H1 (cell line): ENCODE measurements around the gene LMTK3. TPM values are rescaled to one million over a fixed set of nuclear protein-coding genes. Genes with fewer than 3 reads are reported as not detected.

ENCODE experiments used
- CTCF ChIA-PET: fragments of 300-600 bp; sonication (Branson Sonifier 250); formaldehyde crosslinking; loops from one replicate; lab custom pipeline; 2021; ENCODE audit not compliant: partially characterized antibody; lab: Charles Lee
- POLR2A ChIA-PET: fragments of 300-600 bp; sonication (Branson Sonifier 250); formaldehyde crosslinking; loops from one replicate; lab custom pipeline; 2021; ENCODE audit warnings: inconsistent platforms; ENCODE audit not compliant: partially characterized antibody; lab: Charles Lee
- DNase-seq, 2 experiments: peaks; one replicate each; pipeline versions ENCODE4 v3.0.0 to v3.0.0-alpha.2; 2010 to 2022; ENCODE audit warnings: low spot score in 2 of 2, low read depth in 1 of 2, mixed read lengths in 1 of 2
- FAIRE-seq: peaks from 2 replicates; lab custom pipeline; 2011; peaks lifted over from hg19 to GRCh38; lab: Jason Lieb, UNC
- H2AFZ ChIP-seq: 2 replicates; pipeline ENCODE4 v1.8.1; 2012; ENCODE audit warnings: low read length, inconsistent platforms
- H2AK5ac ChIP-seq: 2 replicates; pipeline ENCODE4 v1.6.1; 2013; ENCODE audit warnings: low read depth, low read length
- H2BK120ac ChIP-seq: replicated peaks from 2 replicates; pipeline ENCODE3; 2013; ENCODE audit warnings: low read depth, low read length, inconsistent platforms
- H2BK12ac ChIP-seq: 2 replicates; pipeline ENCODE4 v1.6.1; 2013; ENCODE audit warnings: low read depth, low read length
- H2BK15ac ChIP-seq: 2 replicates; pipeline ENCODE4 v1.6.1; 2013; ENCODE audit warnings: low read length
- H2BK20ac ChIP-seq: 2 replicates; pipeline ENCODE4 v1.6.1; 2013; ENCODE audit warnings: low read length
- H2BK5ac ChIP-seq: 2 replicates; pipeline ENCODE4 v1.6.1; 2013; ENCODE audit warnings: low read depth, low read length
- H3K14ac ChIP-seq: 2 replicates; pipeline ENCODE4 v1.6.1; 2013; ENCODE audit warnings: inconsistent platforms; ENCODE audit not compliant: insufficient read length
- H3K18ac ChIP-seq: 2 replicates; pipeline ENCODE4 v1.6.1; 2013; ENCODE audit warnings: low read length; ENCODE audit errors: extremely low read depth
- H3K23ac ChIP-seq: 2 replicates; pipeline ENCODE4 v1.6.1; 2013; ENCODE audit warnings: inconsistent platforms; ENCODE audit not compliant: insufficient read length
- H3K23me2 ChIP-seq: 2 replicates; pipeline ENCODE4 v1.6.1; 2013; ENCODE audit warnings: low read depth, low read length
- H3K27ac ChIP-seq: 2 replicates; pipeline ENCODE4 v1.6.1; 2011; ENCODE audit warnings: low read depth, low read length, inconsistent platforms
- H3K27me3 ChIP-seq, 4 experiments: replicated peaks in 1 of 4; 1 replicate in 1 of 4; 2 replicates in 3 of 4; pipeline versions ENCODE4 v1.6.1 to v1.8.1; 2011 to 2013; ENCODE audit warnings: low read length in 3 of 4, mild to moderate bottlenecking in 3 of 4, inconsistent platforms in 2 of 4, mixed read lengths in 2 of 4, moderate library complexity in 1 of 4; ENCODE audit not compliant: control insufficient read depth in 3 of 4, insufficient read depth in 3 of 4; ENCODE audit errors: extremely low read depth in 1 of 4
- H3K36me3 ChIP-seq, 4 experiments: 2 replicates each; pipeline versions ENCODE4 v1.6.1 to v1.8.1; 2011 to 2013; ENCODE audit warnings: mild to moderate bottlenecking in 4 of 4, low read length in 3 of 4, moderate library complexity in 2 of 4, control low read depth in 1 of 4, inconsistent platforms in 1 of 4; ENCODE audit not compliant: insufficient read depth in 4 of 4, control insufficient read depth in 2 of 4
- H3K4ac ChIP-seq: replicated peaks from 2 replicates; pipeline ENCODE3; 2013; ENCODE audit warnings: low read length, low read depth, mixed read lengths, inconsistent platforms; ENCODE audit not compliant: insufficient read length
- H3K4me1 ChIP-seq, 4 experiments: replicated peaks in 1 of 4; 1 replicate in 1 of 4; 2 replicates in 3 of 4; pipeline versions ENCODE4 v1.6.1 to v1.8.1; 2011 to 2013; ENCODE audit warnings: low read length in 3 of 4, inconsistent platforms in 2 of 4, mixed read lengths in 1 of 4; ENCODE audit not compliant: insufficient read depth in 4 of 4, control insufficient read depth in 3 of 4
- H3K4me2 ChIP-seq, 2 experiments: 2 replicates each; pipeline versions ENCODE4 v1.6.1 to v1.8.1; 2011 to 2013; ENCODE audit warnings: low read depth in 2 of 2, low read length in 2 of 2, control low read depth in 1 of 2, inconsistent platforms in 1 of 2, mild to moderate bottlenecking in 1 of 2; ENCODE audit not compliant: insufficient read depth in 1 of 2
- H3K4me3 ChIP-seq, 4 experiments: fragments of 200-600, 300-600 bp in 1 of 4; sonication (generic), shearing (Covaris generic), sonication (Bioruptor Twin) in 1 of 4; 2 replicates each; pipeline versions ENCODE4 v1.5.1 to v1.8.1; 2011 to 2016; ENCODE audit warnings: low read length in 4 of 4, low read depth in 3 of 4, control low read depth in 2 of 4, inconsistent platforms in 2 of 4, mild to moderate bottlenecking in 2 of 4, mixed read lengths in 1 of 4, moderate library complexity in 1 of 4; ENCODE audit not compliant: insufficient read depth in 2 of 4; ENCODE audit errors: extremely low read depth in 1 of 4
- H3K56ac ChIP-seq: replicated peaks from 2 replicates; pipeline ENCODE3; 2013; ENCODE audit warnings: low read depth, mild to moderate bottlenecking, mixed read lengths, low read length, inconsistent platforms; ENCODE audit not compliant: insufficient read length
- H3K79me1 ChIP-seq: 2 replicates; pipeline ENCODE4 v1.6.1; 2013; ENCODE audit warnings: low read depth, low read length, control low read depth
- H3K79me2 ChIP-seq, 2 experiments: 2 replicates each; pipeline versions ENCODE4 v1.6.1 to v1.8.1; 2012 to 2013; ENCODE audit warnings: low read length in 2 of 2, mild to moderate bottlenecking in 2 of 2, inconsistent platforms in 1 of 2; ENCODE audit not compliant: insufficient read depth in 2 of 2, control insufficient read depth in 1 of 2
- H3K9ac ChIP-seq, 4 experiments: replicated peaks in 1 of 4; 1 replicate in 1 of 4; 2 replicates in 3 of 4; pipeline versions ENCODE4 v1.6.1 to v1.8.1; 2011 to 2013; ENCODE audit warnings: low read depth in 3 of 4, low read length in 3 of 4, control low read depth in 2 of 4, mild to moderate bottlenecking in 2 of 4, moderate library complexity in 2 of 4, inconsistent platforms in 1 of 4; ENCODE audit errors: extremely low read depth in 1 of 4
- H3K9me3 ChIP-seq, 2 experiments: 2 replicates each; pipeline versions ENCODE4 v1.6.1 to v1.8.1; 2012 to 2013; ENCODE audit warnings: mild to moderate bottlenecking in 2 of 2, moderate library complexity in 2 of 2, control low read depth in 1 of 2, inconsistent platforms in 1 of 2, low read depth in 1 of 2, low read length in 1 of 2, mixed read lengths in 1 of 2; ENCODE audit not compliant: insufficient read depth in 2 of 2
- H4K20me1 ChIP-seq, 2 experiments: replicated peaks in 1 of 2; 2 replicates each; pipeline versions ENCODE3 to v1.8.1; 2011 to 2013; ENCODE audit warnings: inconsistent platforms in 2 of 2, low read length in 2 of 2, mild to moderate bottlenecking in 1 of 2; ENCODE audit not compliant: insufficient read depth in 2 of 2, control insufficient read depth in 1 of 2
- H4K5ac ChIP-seq: 2 replicates; pipeline ENCODE4 v1.6.1; 2013; ENCODE audit warnings: low read length, low read depth, mixed read lengths, inconsistent platforms; ENCODE audit not compliant: insufficient read length
- H4K8ac ChIP-seq: 2 replicates; pipeline ENCODE4 v1.8.0; 2013; ENCODE audit warnings: mild to moderate bottlenecking, moderate library complexity, low read length, inconsistent platforms; ENCODE audit not compliant: insufficient read depth; ENCODE audit errors: extremely low read depth
- H4K91ac ChIP-seq: replicated peaks from 2 replicates; pipeline ENCODE3; 2013; ENCODE audit warnings: low read length, mixed read lengths, inconsistent platforms; ENCODE audit not compliant: insufficient read length
- POLR2AphosphoS5 ChIP-seq: IDR thresholded peaks from 2 replicates; pipeline ENCODE4 v1.6.1; 2011; ENCODE audit warnings: low read depth, low read length
- SIX5 ChIP-seq: IDR thresholded peaks from 2 replicates; pipeline ENCODE4 v1.6.1; 2011; ENCODE audit warnings: mild to moderate bottlenecking, low read depth, low read length
- WGBS, 2 experiments: shearing (Covaris generic) in 1 of 2; methylation state at CpG; one replicate each; pipeline versions ENCODE4 v1.1.6 to v1.1.7; 2013 to 2015; ENCODE audit warnings: low lambda C conversion rate in 2 of 2, mixed read lengths in 2 of 2, inconsistent platforms in 1 of 2, low coverage in 1 of 2, missing lambda C conversion rate in 1 of 2; ENCODE audit not compliant: insufficient replicate concordance in 2 of 2, insufficient coverage in 1 of 2, insufficient read length in 1 of 2; ENCODE audit errors: extremely low coverage in 1 of 2, missing lambda C conversion rate in 1 of 2; 5-methylcytosine and 5-hydroxymethylcytosine counted together
- polyA plus RNA-seq, 7 experiments: library from polyadenylated mRNA; depleted of rRNA in 3 of 7; stranded (reverse) in 5 of 7; unstranded in 2 of 7; fragments of >200 nt in 5 of 7; fragments of 200-250 nt in 2 of 7; gene quantifications; 1 replicate in 5 of 7; 2 replicates in 1 of 7; 4 replicates in 1 of 7; pipeline versions ENCODE4 v1.2.1 to v1.2.3, GENCODE V29; 2011 to 2013; ENCODE audit warnings: missing spikeins in 2 of 7, mixed read lengths in 2 of 7
- total RNA-seq: library from RNA; stranded (reverse); fragmentation: NEBNext Ultra II Directional; extraction: Animal tissue kit (Norgen Biotek cat#: 25700); gene quantifications from 2 replicates; pipeline ENCODE4 v1.2.1, GENCODE V29; 2021

Gene LMTK3
- total and polyA plus RNA-seq, 2 of the 8 experiments (the other 6 are each of a cell fraction or from before 2014, with no cell fraction given): 2.7 to 12.4 TPM

DNA sequence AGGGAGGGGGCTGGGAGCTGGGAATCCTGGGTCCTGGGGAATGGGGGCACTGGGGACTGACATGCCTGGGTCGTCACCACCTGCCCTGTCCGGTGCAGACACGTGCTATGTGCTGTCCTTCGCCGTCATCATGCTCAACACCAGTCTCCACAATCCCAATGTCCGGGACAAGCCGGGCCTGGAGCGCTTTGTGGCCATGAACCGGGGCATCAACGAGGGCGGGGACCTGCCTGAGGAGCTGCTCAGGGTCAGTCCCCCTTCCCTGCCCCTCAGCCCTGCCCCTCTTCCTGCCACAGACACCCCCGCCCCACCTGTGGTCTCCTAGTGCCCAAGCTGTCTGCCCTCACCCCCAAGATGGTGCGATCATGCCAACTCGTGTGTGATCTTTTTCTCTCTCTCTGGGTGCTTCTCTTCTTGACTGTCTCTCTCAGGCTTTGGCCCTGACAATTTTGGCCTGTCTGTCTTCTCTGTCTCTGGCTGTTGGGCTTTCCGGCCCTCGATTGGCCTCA lies 37.5 kb downstream of the LMTK3 start:
- H3K4ac ChIP-seq: no peak overlapping the region
- no peak overlapping the region for H2BK120ac ChIP-seq
- no peak overlapping the region for H3K9ac ChIP-seq
- DNase-seq (no peak), FAIRE-seq (no peak)
- no peak overlapping the region for H2BK20ac ChIP-seq
- H4K20me1 ChIP-seq: peaks cover 17 to 22% of the 10 kb centered on the region in 2 experiments
- no peak overlapping the region for H2BK12ac ChIP-seq
- H2AFZ ChIP-seq: no peak overlapping the region
- H2BK15ac ChIP-seq: no peak overlapping the region
- peaks cover 0 to 5% (median 1%) of the 10 kb centered on the region in 4 experiments; a peak in 1 of 7 replicates for H3K4me1 ChIP-seq
- H4K8ac ChIP-seq: no peak overlapping the region
- H3K9me3 ChIP-seq: no peaks in the 10 kb centered on the region
- no peak overlapping the region for H2AK5ac ChIP-seq
- POLR2A ChIA-PET: interaction anchor here (1.5 to 11.4 kb wide), 4 partner anchors 10 to 22 kb away, joined by 5 to 176 read pairs (median 12); no protein-coding TSS in a partner anchor
- H3K56ac ChIP-seq: no peak overlapping the region
- no peaks in the 10 kb centered on the region for H3K27me3 ChIP-seq
- CTCF ChIA-PET: no interaction called here
- H3K14ac ChIP-seq: no peak overlapping the region
- no peak overlapping the region for H3K4me2 ChIP-seq
- no peak overlapping the region for H4K91ac ChIP-seq
- no peaks in the 10 kb centered on the region; the same call in 1 of the 2 replicates for H3K23me2 ChIP-seq
- peaks cover 0 to 12% of the 10 kb centered on the region in 2 experiments; a peak in 1 of 4 replicates for H3K79me2 ChIP-seq
- no peak overlapping the region for H3K23ac ChIP-seq
- 92% methylated on average over 12 of the region's 16 CpGs; no CpG with 5 or more reads in 1 of the 2 experiments for WGBS, 2 experiments
- peaks cover 4% of the 10 kb centered on the region; the same call in 1 of the 2 replicates for H3K79me1 ChIP-seq
- H3K4me3 ChIP-seq: no peak overlapping the region
- no peak overlapping the region for H3K27ac ChIP-seq
- no peak overlapping the region for H3K18ac ChIP-seq
- no peak overlapping the region for H2BK5ac ChIP-seq
- H4K5ac ChIP-seq: no peak overlapping the region
- H3K36me3 ChIP-seq: peaks cover 41 to 76% (median 67%) of the 10 kb centered on the region in 4 experiments
- TF ChIP-seq POLR2AphosphoS5: peak; percentile 56
- no peak for TF ChIP-seq SIX5
